K562 (cell line): ENCODE measurements around the gene ANKH. TPM values are rescaled to one million over a fixed set of nuclear protein-coding genes. Genes with fewer than 3 reads are reported as not detected.

ENCODE experiments used
- ATAC-seq: fragments of 200-7000 bp; cut with Tn5 transposase; 3 replicates; pipeline ENCODE4 v1.9.1; 2020; ENCODE audit warnings: moderate library complexity
- BruUV-seq: library from RNA; stranded (reverse); fragments of 400-500 nt; replicated peaks from 2 replicates; lab custom pipeline; 2021; lab: Mats Ljungman, UMichigan
- CTCF ChIA-PET: fragments of 300-600 bp; formaldehyde crosslinking; extraction: SDS; loops from one replicate; lab custom pipeline; 2021; ENCODE audit warnings: low intra/inter-chr PET ratio; lab: Yijun Ruan, JAX
- POLR2A ChIA-PET: fragments of 300-600, 350-650 bp; sonication (Branson Sonifier 250); formaldehyde crosslinking; extraction: SDS; loops from one replicate; lab custom pipeline; 2021; ENCODE audit warnings: antibody characterized with exemption, inconsistent platforms; lab: Yijun Ruan, JAX
- DNase-seq, 4 experiments: peaks; one replicate each; pipeline versions ENCODE4 v3.0.0 to v3.0.0-alpha.2; 2011 to 2018; ENCODE audit warnings: low spot score in 3 of 4, mixed read lengths in 3 of 4; ENCODE audit errors: extremely low read depth in 1 of 4
- FAIRE-seq: peaks from 2 replicates; lab custom pipeline; 2011; peaks lifted over from hg19 to GRCh38; lab: Jason Lieb, UNC
- H2AFZ ChIP-seq: 2 replicates; pipeline ENCODE4 v1.6.0; 2011; ENCODE audit warnings: low read depth, low read length, control low read depth, inconsistent platforms
- H3K27ac ChIP-seq: fragments of 200-600 bp; 3 replicates; pipeline ENCODE4 v1.8.0; 2011; ENCODE audit warnings: low read depth, mild to moderate bottlenecking, control low read depth, inconsistent platforms, low read length, moderate library complexity, mixed read lengths; ENCODE audit errors: extremely low read depth
- H3K27me3 ChIP-seq, 2 experiments: fragments of 300-600 bp in 1 of 2; 2 replicates in 1 of 2; 3 replicates in 1 of 2; pipeline versions ENCODE4 v1.6.0 to v1.8.0; 2011; ENCODE audit warnings: inconsistent platforms in 2 of 2, low read length in 2 of 2, mild to moderate bottlenecking in 1 of 2, mixed read lengths in 1 of 2, moderate library complexity in 1 of 2; ENCODE audit not compliant: control insufficient read depth in 2 of 2, insufficient read depth in 2 of 2
- H3K36me3 ChIP-seq: fragments of 300-600 bp; 3 replicates; pipeline ENCODE4 v1.8.0; 2011; ENCODE audit warnings: mild to moderate bottlenecking, low read length, inconsistent platforms; ENCODE audit not compliant: control insufficient read depth, insufficient read depth
- H3K4me1 ChIP-seq, 2 experiments: fragments of 200-600 bp in 1 of 2; replicated peaks in 1 of 2; 2 replicates in 1 of 2; 3 replicates in 1 of 2; pipeline versions ENCODE4 v1.5.1 to v1.8.0; 2011; ENCODE audit warnings: inconsistent platforms in 2 of 2, low read length in 2 of 2, mild to moderate bottlenecking in 1 of 2, mixed read lengths in 1 of 2, moderate library complexity in 1 of 2; ENCODE audit not compliant: control insufficient read depth in 2 of 2, insufficient read depth in 2 of 2
- H3K4me2 ChIP-seq: 2 replicates; pipeline ENCODE4 v1.6.1; 2011; ENCODE audit warnings: low read length, control low read depth, inconsistent platforms, mixed read lengths; ENCODE audit not compliant: insufficient read depth
- H3K4me3 ChIP-seq: fragments of 200-600 bp; sonication (generic), shearing (Covaris generic); 2 replicates; pipeline ENCODE4 v1.5.1; 2016; ENCODE audit warnings: control low read depth, inconsistent platforms
- H3K79me2 ChIP-seq: fragments of 200-600 bp; 3 replicates; pipeline ENCODE4 v1.8.0; 2011; ENCODE audit warnings: low read length, inconsistent platforms; ENCODE audit not compliant: control insufficient read depth, insufficient read depth
- H3K9ac ChIP-seq, 2 experiments: 2 replicates each; pipeline versions ENCODE4 v1.6.0 to v1.6.1; 2011; ENCODE audit warnings: low read depth in 2 of 2, low read length in 2 of 2, control low read depth in 1 of 2, inconsistent platforms in 1 of 2, mild to moderate bottlenecking in 1 of 2, mixed read lengths in 1 of 2; ENCODE audit not compliant: insufficient read depth in 1 of 2
- H3K9me1 ChIP-seq: one replicate; pipeline ENCODE4 v1.6.0; 2011; ENCODE audit warnings: inconsistent platforms, mild to moderate bottlenecking, low read length, moderate library complexity; ENCODE audit not compliant: control insufficient read depth, insufficient read depth
- H3K9me3 ChIP-seq: replicated peaks from 2 replicates; pipeline ENCODE4 v1.5.1; 2011; ENCODE audit warnings: low read depth, low read length, inconsistent platforms; ENCODE audit not compliant: control insufficient read depth, insufficient read depth
- H4K20me1 ChIP-seq: replicated peaks from 2 replicates; pipeline ENCODE4 v1.6.1; 2011; ENCODE audit warnings: low read length, inconsistent platforms, mixed read lengths; ENCODE audit not compliant: control insufficient read depth, insufficient read depth
- E2F1 ChIP-seq: sonication (generic); formaldehyde crosslinking; IDR thresholded peaks from 2 replicates; pipeline ENCODE4 v1.8.1; 2023; ENCODE audit warnings: mild to moderate bottlenecking, missing genetic modification reagents, moderate library complexity
- EZH2 ChIP-seq: IDR thresholded peaks from 2 replicates; pipeline ENCODE4 v1.6.1; 2012; ENCODE audit warnings: low read depth, mild to moderate bottlenecking, inconsistent platforms, low read length, borderline replicate concordance
- FOSL1 ChIP-seq: fragments of 200-800 bp; sonication (Bioruptor generic); conservative IDR thresholded peaks from 2 replicates; pipeline ENCODE4 v1.6.1; 2016; ENCODE audit warnings: missing genetic modification characterization, missing compliant biosample characterization
- FOXA1 ChIP-seq: fragments of 450-650 bp; IDR thresholded peaks from 2 replicates; pipeline ENCODE4 v1.6.1; 2016; ENCODE audit warnings: mild to moderate bottlenecking, borderline replicate concordance
- HINFP ChIP-seq: fragments of 450-650 bp; conservative IDR thresholded peaks from 2 replicates; pipeline ENCODE4 v1.6.1; 2016; ENCODE audit warnings: missing genetic modification characterization, low read depth, mild to moderate bottlenecking, control low read depth, missing compliant biosample characterization
- MLLT1 ChIP-seq, 2 experiments: fragments of 450-650 bp; IDR thresholded peaks; 2 replicates each; pipeline ENCODE4 v1.6.1; 2016
- MLX ChIP-seq, 2 experiments: fragments of 450-650 bp in 1 of 2; sonication (generic) in 1 of 2; formaldehyde crosslinking; conservative IDR thresholded peaks; 2 replicates each; pipeline versions ENCODE4 v1.4.0 to v1.8.1; 2020 to 2022; ENCODE audit warnings: mild to moderate bottlenecking in 1 of 2, missing genetic modification reagents in 1 of 2
- SMAD3 ChIP-seq: fragments of 450-650 bp; formaldehyde crosslinking; conservative IDR thresholded peaks from 2 replicates; pipeline ENCODE4 v1.4.0; 2020; ENCODE audit warnings: mild to moderate bottlenecking
- U2AF2 ChIP-seq: fragments of 200-400 bp; formaldehyde crosslinking; optimal IDR thresholded peaks from 2 replicates; pipeline ENCODE3; 2017; ENCODE audit warnings: low read depth, mild to moderate bottlenecking, low read length
- ZNF121 ChIP-seq: sonication (generic); formaldehyde crosslinking; conservative IDR thresholded peaks from 2 replicates; pipeline ENCODE4 v1.8.0; 2022; ENCODE audit warnings: missing genetic modification reagents
- ZNF589 ChIP-seq: fragments of 200-800 bp; sonication (Bioruptor generic); IDR thresholded peaks from 2 replicates; pipeline ENCODE4 v1.6.1; 2016; ENCODE audit warnings: low read depth, missing genetic modification characterization, missing compliant biosample characterization
- ZNF717 ChIP-seq: fragments of 250-450 bp; sonication (Bioruptor Pico); IDR thresholded peaks from 2 replicates; pipeline ENCODE4 v1.5.0; 2021
- in situ Hi-C: fragments of 300-500 bp; cut with MboI; formaldehyde crosslinking; loops from 4 replicates; pipeline ENCODE4 v1.15.0; 2018; ENCODE audit warnings: inconsistent platforms, mixed read lengths
- intact Hi-C: fragments of 100-400 bp; cut with micrococcal nuclease; formaldehyde crosslinking; loops from 2 replicates; pipeline ENCODE4 v1.14.2; 2022
- polyA plus RNA-seq, 8 experiments: library from polyadenylated mRNA; depleted of rRNA in 4 of 8; stranded (reverse) in 5 of 8; unstranded in 3 of 8; fragments of >200 nt; fragmentation: Nextera tagmentation in 2 of 8; fragmentation: Illumina TruSeq in 1 of 8; extraction: Ambion mirVana in 2 of 8; extraction: Trizol in 1 of 8; gene quantifications; 2 replicates each; pipeline versions ENCODE4 v1.2.1 to v1.2.3, GENCODE V29; 2011 to 2014; ENCODE audit warnings: inconsistent platforms in 1 of 8, missing spikeins in 1 of 8
- total RNA-seq, 7 experiments: library from RNA; depleted of rRNA in 6 of 7; stranded (reverse); fragments of >200 nt in 6 of 7; fragmentation: Illumina TruSeq in 2 of 7; extraction: Trizol in 2 of 7; gene quantifications; 2 replicates each; pipeline versions ENCODE4 v1.2.1 to v1.2.3, GENCODE V29; 2011 to 2021; ENCODE audit warnings: low replicate concordance in 1 of 7

Gene ANKH
- total and polyA plus RNA-seq, 9 of the 15 experiments (the other 6 are each of a cell fraction or from before 2014, with no cell fraction given), result 0.79 to 12.2 (median 4.5) TPM

GRCh38 chr5:14851999-14852526 is 19.5 kb downstream of the ANKH start:
- H3K9me3 ChIP-seq, result no peaks in the 10 kb centered on the region
- H3K4me1 ChIP-seq, result no peaks in the 10 kb centered on the region
- peaks cover 19 to 33% of the 10 kb centered on the region in 2 experiments for H3K27me3 ChIP-seq
- intact Hi-C loops (no loop called here), in situ Hi-C loops (no loop called here)
- H3K27ac ChIP-seq, result no peak overlapping the region
- no TSS peak for BruUV-seq
- no peaks in the 10 kb centered on the region for H3K9me1 ChIP-seq
- FAIRE-seq (no peak), ATAC-seq (no peak)
- H3K4me2 ChIP-seq, result no peak overlapping the region
- no peak overlapping the region for H3K4me3 ChIP-seq
- POLR2A ChIA-PET, result interaction anchor here (1.4 kb wide), 1 partner anchor 18 kb away, joined by 4 read pairs; no protein-coding TSS in a partner anchor
- CTCF ChIA-PET, result no interaction called here
- H4K20me1 ChIP-seq, result peaks cover 13% of the 10 kb centered on the region
- TF ChIP-seq FOSL1 (tag), result no peak
- TF ChIP-seq E2F1 (CRISPR knock-in tag), result no peak
- TF ChIP-seq ZNF121, result no peak
- TF ChIP-seq ZNF717, result no peak
- no peak for TF ChIP-seq FOXA1
- no peak for TF ChIP-seq HINFP (tag)
- TF ChIP-seq SMAD3 (CRISPR knock-in tag), result no peak
- no peak for TF ChIP-seq U2AF2
- TF ChIP-seq MLX (CRISPR knock-in tag; conservative IDR thresholded peaks at IDR 0.05), result no peak
- TF ChIP-seq MLLT1 (IDR thresholded peaks at IDR 0.05), result no peak
- no peak for TF ChIP-seq ZNF589 (CRISPR knock-in tag)
- TF ChIP-seq EZH2, result no peak
- TF ChIP-seq, all 486 proteins: peak for 0
- no peaks in the 10 kb centered on the region for H3K36me3 ChIP-seq
- no peak for DNase-seq
- H3K79me2 ChIP-seq, result no peaks in the 10 kb centered on the region
- H3K9ac ChIP-seq, result no peak overlapping the region
- H2AFZ ChIP-seq, result no peak overlapping the region
